Upper lobe of right lung (tissue), 1 donor: ENCODE measurements around the gene CFAP161. TPM values are rescaled to one million over a fixed set of nuclear protein-coding genes. Genes with fewer than 3 reads are reported as not detected.

Source experiments
- ATAC-seq: fragments of 200-7000 bp; cut with Tn5 transposase; one replicate; pipeline ENCODE4 v1.9.1; 2020; ENCODE audit warnings: mild to moderate bottlenecking, moderate library complexity
- DNase-seq: peaks from one replicate; pipeline ENCODE4 v3.0.0-alpha.2; 2020
- H3K27ac ChIP-seq: fragments of 200-600 bp; one replicate; pipeline ENCODE4 v1.8.0; 2022
- H3K27me3 ChIP-seq: fragments of 200-600 bp; one replicate; pipeline ENCODE4 v1.8.0; 2022; ENCODE audit warnings: mild to moderate bottlenecking
- H3K36me3 ChIP-seq: fragments of 200-600 bp; one replicate; pipeline ENCODE4 v1.8.0; 2022
- H3K4me1 ChIP-seq: fragments of 200-600 bp; one replicate; pipeline ENCODE4 v1.8.0; 2022
- H3K4me3 ChIP-seq: fragments of 200-600 bp; one replicate; pipeline ENCODE4 v1.8.0; 2022; ENCODE audit warnings: mild to moderate bottlenecking
- H3K9me3 ChIP-seq: fragments of 200-600 bp; one replicate; pipeline ENCODE4 v1.8.0; 2022
- intact Hi-C: fragments of 100-400 bp; cut with DNase I; formaldehyde crosslinking; loops from one replicate; pipeline ENCODE4 v1.11.0; 2022
- total RNA-seq: library from RNA; stranded (reverse); fragmentation: NEBNext Ultra II Directional; extraction: Animal tissue kit (Norgen Biotek cat#: 25700); gene quantifications from one replicate; pipeline ENCODE4 v1.2.1, GENCODE V29; 2021
- TF ChIP-seq, protein P1 (sequence below): fragments of 200-600 bp; IDR thresholded peaks from one replicate; pipeline ENCODE4 v1.8.0; 2022; ENCODE audit warnings: antibody characterized with exemption
- donor health status: DM: no; HTN: yes; CAD: no; lungs with severe emphysema.

CFAP161 gene
- total RNA-seq, 1 donor from 2014 or later = 1.3 TPM

DNA sequence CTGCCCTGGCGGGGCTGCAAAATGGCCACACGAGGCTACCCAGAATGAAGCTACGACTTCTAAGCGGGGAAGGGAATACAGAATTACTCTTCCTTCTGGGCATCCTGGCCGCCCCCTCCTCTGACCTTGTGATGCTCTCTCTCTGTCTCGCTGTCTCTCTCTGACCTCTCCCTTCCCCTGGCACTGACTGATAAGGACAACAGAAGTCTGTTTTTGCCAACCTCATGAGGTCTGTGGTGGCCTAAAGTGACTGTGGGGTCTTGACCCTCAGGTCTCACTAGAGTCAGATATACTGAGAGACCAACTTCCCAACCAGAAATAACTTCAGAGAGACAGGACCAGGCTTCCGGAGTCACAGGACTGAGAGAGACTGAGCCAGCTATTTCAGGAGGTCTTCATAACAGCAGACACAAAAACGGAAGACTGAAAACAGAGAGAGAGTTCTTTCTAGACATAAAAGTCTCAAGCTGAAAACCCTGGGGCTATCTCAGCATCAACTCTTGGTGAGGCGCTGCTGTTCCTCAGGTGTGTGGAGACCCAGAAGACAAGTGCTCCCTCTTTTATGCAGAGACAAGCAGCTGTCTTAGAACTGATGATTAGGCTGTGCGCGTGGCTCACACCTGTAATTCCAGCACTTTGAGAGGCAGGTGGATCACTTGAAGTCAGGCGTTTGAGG is 38.2 kb upstream of the CFAP161 start:
- Histone ChIP-seq H3K4me1 (peaks cover 20% of the 10 kb centered on the region), H3K4me3 (no peak overlapping the region), H3K9me3 (no peaks in the 10 kb centered on the region), H3K27me3 (peaks cover 10% of the 10 kb centered on the region), H3K27ac (no peak overlapping the region), H3K36me3 (no peaks in the 10 kb centered on the region)
- no peak for DNase-seq
- intact Hi-C loops = no loop called here
- TF ChIP-seq, protein P1, sequence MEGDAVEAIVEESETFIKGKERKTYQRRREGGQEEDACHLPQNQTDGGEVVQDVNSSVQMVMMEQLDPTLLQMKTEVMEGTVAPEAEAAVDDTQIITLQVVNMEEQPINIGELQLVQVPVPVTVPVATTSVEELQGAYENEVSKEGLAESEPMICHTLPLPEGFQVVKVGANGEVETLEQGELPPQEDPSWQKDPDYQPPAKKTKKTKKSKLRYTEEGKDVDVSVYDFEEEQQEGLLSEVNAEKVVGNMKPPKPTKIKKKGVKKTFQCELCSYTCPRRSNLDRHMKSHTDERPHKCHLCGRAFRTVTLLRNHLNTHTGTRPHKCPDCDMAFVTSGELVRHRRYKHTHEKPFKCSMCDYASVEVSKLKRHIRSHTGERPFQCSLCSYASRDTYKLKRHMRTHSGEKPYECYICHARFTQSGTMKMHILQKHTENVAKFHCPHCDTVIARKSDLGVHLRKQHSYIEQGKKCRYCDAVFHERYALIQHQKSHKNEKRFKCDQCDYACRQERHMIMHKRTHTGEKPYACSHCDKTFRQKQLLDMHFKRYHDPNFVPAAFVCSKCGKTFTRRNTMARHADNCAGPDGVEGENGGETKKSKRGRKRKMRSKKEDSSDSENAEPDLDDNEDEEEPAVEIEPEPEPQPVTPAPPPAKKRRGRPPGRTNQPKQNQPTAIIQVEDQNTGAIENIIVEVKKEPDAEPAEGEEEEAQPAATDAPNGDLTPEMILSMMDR = no peak
- ATAC-seq = no peak

DNA sequence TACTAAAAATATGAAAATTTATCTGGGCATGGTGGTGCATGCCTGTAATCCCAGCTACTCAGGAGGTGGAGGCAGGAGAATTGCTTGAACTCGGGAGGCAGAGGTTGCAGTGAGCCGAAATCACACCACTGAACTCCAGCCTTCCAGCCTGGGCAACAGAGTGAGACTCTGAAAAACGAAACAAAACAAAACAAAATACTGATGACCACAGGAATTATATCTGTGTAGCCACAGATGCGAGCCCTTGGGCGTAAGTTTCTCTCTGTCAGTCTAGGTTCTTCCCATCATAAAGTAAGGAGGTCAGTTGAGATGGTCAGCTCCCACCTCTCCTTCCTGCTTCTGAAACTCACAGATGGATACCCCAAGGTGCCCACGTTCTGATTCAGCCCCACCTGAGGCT is 37.7 kb upstream of the CFAP161 start:
- ATAC-seq (no peak), DNase-seq (no peak)
- Histone ChIP-seq H3K9me3 (no peaks in the 10 kb centered on the region), H3K36me3 (no peaks in the 10 kb centered on the region), H3K27ac (peak overlapping the region; percentile 12), H3K4me1 (peaks cover 20% of the 10 kb centered on the region), H3K27me3 (peaks cover 10% of the 10 kb centered on the region), H3K4me3 (no peak overlapping the region)
- TF ChIP-seq, protein P1 = no peak
- intact Hi-C loops = no loop called here

DNA sequence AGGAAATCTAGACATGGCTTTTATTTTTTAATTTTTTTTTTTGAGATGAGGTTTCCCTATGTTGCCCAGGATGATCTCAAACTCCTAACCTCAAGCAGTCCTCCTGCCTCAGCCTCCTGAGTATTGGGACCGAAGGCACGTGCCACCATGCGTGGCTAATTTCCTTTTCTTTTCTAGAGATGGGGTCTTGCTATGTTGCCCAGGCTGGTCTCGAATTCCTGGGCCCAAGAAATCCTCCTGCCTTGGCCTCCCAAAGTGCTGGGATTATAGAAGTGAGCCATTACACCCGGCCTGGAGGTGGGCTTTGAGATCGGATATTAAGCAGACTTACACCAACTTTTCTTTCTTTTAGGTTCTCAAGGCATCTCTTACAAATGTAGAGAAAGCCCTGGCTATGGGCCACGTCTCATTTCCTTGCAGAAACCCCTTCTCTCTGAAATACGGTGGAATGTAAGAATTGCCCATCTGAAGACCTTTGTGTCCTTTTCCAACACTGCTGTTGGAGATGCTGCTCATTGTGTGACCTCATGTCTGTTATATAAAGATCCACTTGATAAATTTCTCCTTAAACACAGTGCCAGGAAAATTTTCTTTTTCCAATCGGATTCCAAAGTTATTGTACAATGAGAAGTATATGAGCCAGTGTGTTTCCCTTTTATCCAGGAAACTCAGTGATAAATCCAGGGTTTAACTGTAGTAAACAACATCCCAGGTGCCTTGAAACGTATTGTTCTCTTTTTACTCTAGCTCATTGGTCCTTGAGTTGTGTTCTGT is 36.8 kb upstream of the CFAP161 start:
- TF ChIP-seq, protein P1 = no peak
- H3K4me1 ChIP-seq = peaks cover 15% of the 10 kb centered on the region
- H3K4me3 ChIP-seq = no peak overlapping the region
- no peaks in the 10 kb centered on the region for H3K36me3 ChIP-seq
- peaks cover 10% of the 10 kb centered on the region for H3K27me3 ChIP-seq
- no peak for DNase-seq
- peak overlapping the region; percentile 31 for H3K27ac ChIP-seq
- H3K9me3 ChIP-seq = no peaks in the 10 kb centered on the region
- intact Hi-C loops = no loop called here
- ATAC-seq = no peak

DNA sequence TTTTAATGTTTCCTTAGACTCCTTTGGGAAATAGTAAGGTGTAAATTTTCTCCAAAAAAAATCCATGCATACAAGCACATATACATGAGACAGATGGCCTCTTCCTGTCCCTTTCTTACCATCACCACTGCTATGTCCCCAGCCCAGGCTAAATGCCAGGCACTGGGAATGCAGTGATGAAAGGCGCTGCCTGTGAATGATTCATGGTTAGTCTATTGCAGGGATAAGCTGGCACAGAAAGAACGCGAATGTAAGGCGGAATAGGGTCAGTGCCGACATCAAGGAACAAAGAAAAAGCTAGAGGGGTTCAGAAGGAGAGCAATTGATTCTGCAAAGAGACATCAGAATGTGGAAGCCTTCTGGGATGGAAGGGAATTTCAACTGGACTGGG is 36.2 kb upstream of the CFAP161 start:
- Histone ChIP-seq H3K4me3 (no peak overlapping the region), H3K27me3 (peaks cover 10% of the 10 kb centered on the region), H3K36me3 (no peaks in the 10 kb centered on the region), H3K9me3 (no peaks in the 10 kb centered on the region), H3K4me1 (peaks cover 9% of the 10 kb centered on the region), H3K27ac (peak overlapping the region; percentile 20)
- ATAC-seq (no peak), DNase-seq (no peak)
- TF ChIP-seq, protein P1 = no peak
- intact Hi-C loops = no loop called here

DNA sequence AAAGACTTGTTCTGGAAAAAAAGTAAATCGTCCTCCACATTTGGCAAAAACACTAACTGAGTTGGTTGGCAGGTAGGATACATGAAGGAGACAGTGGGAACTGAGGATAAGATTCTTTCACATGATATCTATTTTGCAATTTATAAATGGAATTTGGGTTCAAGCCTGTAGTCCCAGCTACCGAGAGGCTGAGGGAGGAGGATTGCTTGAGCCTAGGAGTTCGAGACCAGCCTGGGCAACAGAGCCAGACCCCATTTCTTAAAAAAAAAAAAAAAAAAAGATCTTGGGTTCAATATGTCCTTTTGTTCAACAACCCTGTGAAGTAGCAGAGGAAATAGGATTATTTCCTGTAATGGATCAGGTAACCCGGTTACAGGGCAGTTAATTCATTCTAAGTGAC is 35.7 kb upstream of the CFAP161 start:
- TF ChIP-seq, protein P1 = no peak
- H3K27me3 ChIP-seq = peaks cover 10% of the 10 kb centered on the region
- peaks cover 9% of the 10 kb centered on the region for H3K4me1 ChIP-seq
- intact Hi-C loops = no loop called here
- H3K36me3 ChIP-seq = no peaks in the 10 kb centered on the region
- no peaks in the 10 kb centered on the region for H3K9me3 ChIP-seq
- no peak for DNase-seq
- peak overlapping the region; percentile 20 for H3K27ac ChIP-seq
- ATAC-seq = no peak
- no peak overlapping the region for H3K4me3 ChIP-seq
